Measurements from ENCODE around the gene ALDH3A1. TPM values are rescaled to one million over a fixed set of nuclear protein-coding genes. Genes with fewer than 3 reads are reported as not detected.

ALDH3A1 gene
- total and polyA plus RNA-seq, 2 donors, result 0.76 to 2.2 TPM

DNA sequence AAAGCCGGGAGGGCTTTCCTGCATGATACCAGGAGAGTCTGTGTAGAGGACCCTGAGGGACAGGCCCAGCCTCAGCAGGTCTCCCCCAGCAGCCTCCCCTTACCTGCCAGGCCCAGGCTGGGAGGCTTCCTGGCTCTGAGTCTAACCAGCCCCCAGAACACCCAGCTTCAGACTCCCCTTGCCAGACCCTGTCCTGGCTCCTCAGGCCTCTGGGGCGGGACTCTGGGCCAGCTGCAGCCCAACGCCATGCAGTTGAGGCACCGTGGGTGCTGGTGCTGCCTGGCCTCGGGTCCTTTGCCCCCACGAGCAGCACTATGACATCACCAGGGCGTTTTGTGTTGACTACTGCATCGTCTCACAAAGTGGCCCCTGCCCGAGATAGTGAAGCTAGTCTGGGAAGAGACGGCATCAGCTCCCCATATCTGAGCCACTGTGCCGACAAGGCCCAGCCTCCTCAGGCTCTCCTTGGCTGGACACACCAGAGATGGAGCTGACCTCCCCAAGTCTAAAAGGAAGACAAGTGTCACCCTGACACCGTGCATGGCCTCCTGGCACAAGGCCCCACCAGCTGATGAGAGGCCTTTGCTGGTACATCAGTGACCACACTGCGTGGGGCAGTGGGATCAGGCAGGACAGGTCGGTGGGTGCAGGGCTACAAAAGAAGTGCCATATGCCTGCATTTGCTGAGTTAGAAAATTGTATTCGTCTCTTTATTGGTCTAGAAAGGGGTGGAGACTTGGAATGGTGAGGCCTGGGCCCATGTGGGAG, 10.6 kb downstream of the ALDH3A1 start:
- no peak for DNase-seq (ENCODE audit: low read depth in 6 of 9, low spot score in 9 of 9)

GRCh38 chr17:19736071-19736470, 12.0 kb downstream of the ALDH3A1 start:
- Histone ChIP-seq H3K27ac (ENCODE audit: low read depth in 1 of 2, low read length in 1 of 2) (no peak overlapping the region), H3K4me3 (ENCODE audit: low read length in 2 of 2) (no peak overlapping the region), H3K4me1 (ENCODE audit: control insufficient read depth in 2 of 2, insufficient read depth in 2 of 2, low read length in 2 of 2) (no peaks in the 10 kb centered on the region), H3K36me3 (ENCODE audit: control insufficient read depth in 2 of 2, insufficient read depth in 2 of 2, low read length in 1 of 2) (no peaks in the 10 kb centered on the region), H3K9me3 (ENCODE audit: control insufficient read depth in 2 of 2, insufficient read depth in 1 of 2, low read length in 1 of 2) (no peaks in the 10 kb centered on the region), H3K27me3 (ENCODE audit: control insufficient read depth in 2 of 2, insufficient read depth in 1 of 2, low read length in 1 of 2) (peaks cover 0 to 2% of the 10 kb centered on the region in 2 donors)
- WGBS, result 90% methylated on average over 11 of the region's 11 CpGs
- DNase-seq (ENCODE audit: low read depth in 6 of 9, low spot score in 9 of 9), result no peak

More for the DNA sequence above, 10.6 kb downstream of the ALDH3A1 start:
- Histone ChIP-seq H3K27me3 (ENCODE audit: control insufficient read depth in 2 of 2, insufficient read depth in 1 of 2, low read length in 1 of 2) (peaks cover 0 to 2% of the 10 kb centered on the region in 2 donors), H3K27ac (ENCODE audit: low read depth in 1 of 2, low read length in 1 of 2) (no peak overlapping the region), H3K9me3 (ENCODE audit: control insufficient read depth in 2 of 2, insufficient read depth in 1 of 2, low read length in 1 of 2) (no peaks in the 10 kb centered on the region), H3K36me3 (ENCODE audit: control insufficient read depth in 2 of 2, insufficient read depth in 2 of 2, low read length in 1 of 2) (no peaks in the 10 kb centered on the region), H3K4me3 (ENCODE audit: low read length in 2 of 2) (no peak overlapping the region), H3K4me1 (ENCODE audit: control insufficient read depth in 2 of 2, insufficient read depth in 2 of 2, low read length in 2 of 2) (no peaks in the 10 kb centered on the region)
- 90% methylated on average over 15 of the region's 15 CpGs for WGBS

DNA sequence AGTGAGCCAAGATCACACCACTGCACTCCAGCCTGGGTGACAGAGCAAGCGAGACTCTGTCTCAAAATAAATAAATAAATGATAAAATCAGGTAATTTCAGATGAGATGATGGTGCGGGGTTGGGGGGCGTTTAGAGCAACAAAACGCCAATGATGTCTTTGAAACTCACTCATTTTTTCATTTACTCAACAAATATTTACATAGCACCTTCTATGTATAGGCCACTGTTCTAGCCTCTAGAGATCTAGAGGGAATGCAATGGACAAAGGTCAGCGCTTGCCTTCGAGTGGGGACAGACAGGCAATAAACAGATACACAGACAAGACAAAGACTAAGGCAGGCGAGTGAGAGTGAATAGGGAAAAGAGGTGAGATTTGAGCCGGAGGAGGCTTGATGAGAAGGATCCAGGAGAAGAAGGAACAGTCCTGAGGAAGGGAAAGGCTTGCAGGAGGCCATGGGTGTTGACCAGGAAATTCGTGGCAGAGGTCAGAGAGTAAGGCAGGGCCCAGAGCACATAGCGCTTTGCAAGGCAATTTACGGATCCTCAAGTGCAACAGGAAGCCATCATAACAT, 14.1 kb downstream of the ALDH3A1 start:
- no peaks in the 10 kb centered on the region for H3K9me3 ChIP-seq (ENCODE audit: control insufficient read depth in 2 of 2, insufficient read depth in 1 of 2, low read length in 1 of 2)
- peaks cover 0 to 5% of the 10 kb centered on the region in 2 donors for H3K27me3 ChIP-seq (ENCODE audit: control insufficient read depth in 2 of 2, insufficient read depth in 1 of 2, low read length in 1 of 2)
- no peaks in the 10 kb centered on the region for H3K4me1 ChIP-seq (ENCODE audit: control insufficient read depth in 2 of 2, insufficient read depth in 2 of 2, low read length in 2 of 2)
- H3K27ac ChIP-seq (ENCODE audit: low read depth in 1 of 2, low read length in 1 of 2), result no peak overlapping the region
- no peak overlapping the region for H3K4me3 ChIP-seq (ENCODE audit: low read length in 2 of 2)
- 87% methylated on average over 11 of the region's 11 CpGs for WGBS
- DNase-seq (ENCODE audit: low read depth in 6 of 9, low spot score in 9 of 9), result no peak
- H3K36me3 ChIP-seq (ENCODE audit: control insufficient read depth in 2 of 2, insufficient read depth in 2 of 2, low read length in 1 of 2), result no peaks in the 10 kb centered on the region

GRCh38 chr17:19731626-19732025, 16.5 kb downstream of the ALDH3A1 start:
- 96% methylated on average over 11 of the region's 11 CpGs for WGBS
- Histone ChIP-seq H3K27ac (ENCODE audit: low read depth in 1 of 2, low read length in 1 of 2) (no peak overlapping the region), H3K27me3 (ENCODE audit: control insufficient read depth in 2 of 2, insufficient read depth in 1 of 2, low read length in 1 of 2) (peaks cover 0 to 8% of the 10 kb centered on the region in 2 donors), H3K9me3 (ENCODE audit: control insufficient read depth in 2 of 2, insufficient read depth in 1 of 2, low read length in 1 of 2) (no peaks in the 10 kb centered on the region), H3K4me1 (ENCODE audit: control insufficient read depth in 2 of 2, insufficient read depth in 2 of 2, low read length in 2 of 2) (peaks cover 0 to 8% of the 10 kb centered on the region in 2 donors), H3K4me3 (ENCODE audit: low read length in 2 of 2) (no peak overlapping the region), H3K36me3 (ENCODE audit: control insufficient read depth in 2 of 2, insufficient read depth in 2 of 2, low read length in 1 of 2) (no peaks in the 10 kb centered on the region)
- no peak for DNase-seq (ENCODE audit: low read depth in 6 of 9, low spot score in 9 of 9)

GRCh38 chr17:19730843-19731242, 17.3 kb downstream of the ALDH3A1 start:
- no peaks in the 10 kb centered on the region for H3K9me3 ChIP-seq (ENCODE audit: control insufficient read depth in 2 of 2, insufficient read depth in 1 of 2, low read length in 1 of 2)
- H3K27me3 ChIP-seq (ENCODE audit: control insufficient read depth in 2 of 2, insufficient read depth in 1 of 2, low read length in 1 of 2), result peaks cover 2 to 8% of the 10 kb centered on the region in 2 donors
- peaks cover 0 to 8% of the 10 kb centered on the region in 2 donors for H3K4me1 ChIP-seq (ENCODE audit: control insufficient read depth in 2 of 2, insufficient read depth in 2 of 2, low read length in 2 of 2)
- H3K27ac ChIP-seq (ENCODE audit: low read depth in 1 of 2, low read length in 1 of 2), result no peak overlapping the region
- DNase-seq (ENCODE audit: low read depth in 6 of 9, low spot score in 9 of 9), result no peak
- H3K4me3 ChIP-seq (ENCODE audit: low read length in 2 of 2), result no peak overlapping the region
- WGBS, result 89% methylated on average over 4 of the region's 4 CpGs
- no peaks in the 10 kb centered on the region for H3K36me3 ChIP-seq (ENCODE audit: control insufficient read depth in 2 of 2, insufficient read depth in 2 of 2, low read length in 1 of 2)

- Histone ChIP-seq H3K36me3 (ENCODE audit: control insufficient read depth in 2 of 2, insufficient read depth in 2 of 2, low read length in 1 of 2) (no peaks in the 10 kb centered on the region), H3K27ac (ENCODE audit: low read depth in 1 of 2, low read length in 1 of 2) (no peak overlapping the region), H3K4me1 (ENCODE audit: control insufficient read depth in 2 of 2, insufficient read depth in 2 of 2, low read length in 2 of 2) (peaks cover 0 to 8% of the 10 kb centered on the region in 2 donors), H3K9me3 (ENCODE audit: control insufficient read depth in 2 of 2, insufficient read depth in 1 of 2, low read length in 1 of 2) (no peaks in the 10 kb centered on the region), H3K27me3 (ENCODE audit: control insufficient read depth in 2 of 2, insufficient read depth in 1 of 2, low read length in 1 of 2) (peaks cover 2 to 10% of the 10 kb centered on the region in 2 donors), H3K4me3 (ENCODE audit: low read length in 2 of 2) (no peak overlapping the region)
- WGBS, result 98% methylated on average over 6 of the region's 6 CpGs
- DNase-seq (ENCODE audit: low read depth in 6 of 9, low spot score in 9 of 9), result no peak
These were observed 18.2 kb downstream of the ALDH3A1 start for GRCh38 chr17:19729900-19730299.

- Histone ChIP-seq H3K4me1 (ENCODE audit: control insufficient read depth in 2 of 2, insufficient read depth in 2 of 2, low read length in 2 of 2) (peaks cover 0 to 8% of the 10 kb centered on the region in 2 donors), H3K27ac (ENCODE audit: low read depth in 1 of 2, low read length in 1 of 2) (peak overlapping the region in 1 of 2 donors; percentile 77), H3K9me3 (ENCODE audit: control insufficient read depth in 2 of 2, insufficient read depth in 1 of 2, low read length in 1 of 2) (no peaks in the 10 kb centered on the region), H3K36me3 (ENCODE audit: control insufficient read depth in 2 of 2, insufficient read depth in 2 of 2, low read length in 1 of 2) (no peaks in the 10 kb centered on the region), H3K4me3 (ENCODE audit: low read length in 2 of 2) (no peak overlapping the region), H3K27me3 (ENCODE audit: control insufficient read depth in 2 of 2, insufficient read depth in 1 of 2, low read length in 1 of 2) (peaks cover 2 to 22% of the 10 kb centered on the region in 2 donors)
- no peak for DNase-seq (ENCODE audit: low read depth in 6 of 9, low spot score in 9 of 9)
- 58% methylated on average over 7 of the region's 7 CpGs for WGBS
These were observed 20.0 kb downstream of the ALDH3A1 start for GRCh38 chr17:19728084-19728495.

DNA sequence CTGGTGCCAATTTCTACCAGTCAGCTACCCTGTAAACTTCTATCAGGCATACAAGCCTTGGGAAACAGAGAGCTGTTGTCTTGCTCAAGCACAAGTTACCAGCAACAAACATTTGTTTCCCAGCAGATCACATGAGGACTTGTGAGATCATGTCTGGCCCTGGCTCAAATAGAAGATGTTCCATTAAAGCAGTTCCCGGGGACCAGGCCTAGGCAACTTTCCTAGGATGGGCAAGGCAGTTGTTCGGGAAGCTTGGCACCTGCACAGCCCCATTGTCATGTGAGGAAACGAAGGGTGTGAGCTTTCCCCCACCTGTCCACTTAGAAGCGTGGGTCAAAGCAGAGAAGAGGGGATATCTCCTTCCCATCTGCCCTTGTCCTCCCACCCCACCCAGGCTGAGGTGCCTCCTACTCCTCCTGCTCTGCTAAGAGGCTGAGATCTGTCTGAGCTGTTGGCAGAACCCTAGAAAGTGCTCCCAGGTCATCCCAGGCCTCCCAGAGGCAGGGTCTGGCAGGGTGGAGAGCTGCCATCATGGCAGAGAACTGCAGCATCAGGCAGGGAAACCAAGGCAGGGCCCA, 20.5 kb downstream of the ALDH3A1 start:
- Histone ChIP-seq H3K9me3 (ENCODE audit: control insufficient read depth in 2 of 2, insufficient read depth in 1 of 2, low read length in 1 of 2) (no peaks in the 10 kb centered on the region), H3K4me3 (ENCODE audit: low read length in 2 of 2) (no peak overlapping the region), H3K27me3 (ENCODE audit: control insufficient read depth in 2 of 2, insufficient read depth in 1 of 2, low read length in 1 of 2) (peaks cover 2 to 22% of the 10 kb centered on the region in 2 donors), H3K36me3 (ENCODE audit: control insufficient read depth in 2 of 2, insufficient read depth in 2 of 2, low read length in 1 of 2) (no peaks in the 10 kb centered on the region), H3K27ac (ENCODE audit: low read depth in 1 of 2, low read length in 1 of 2) (peak overlapping the region in 1 of 2 donors; percentile 77), H3K4me1 (ENCODE audit: control insufficient read depth in 2 of 2, insufficient read depth in 2 of 2, low read length in 2 of 2) (peaks cover 0 to 8% of the 10 kb centered on the region in 2 donors)
- WGBS, result 93% methylated on average over 4 of the region's 4 CpGs
- DNase-seq (ENCODE audit: low read depth in 6 of 9, low spot score in 9 of 9), result no peak

All from thymus (tissue), 11 donors.